H1 (cell line): ENCODE data around the gene TENT5A.

Experiments used
- BRCA1 ChIP-seq: IDR thresholded peaks from 2 replicates; pipeline ENCODE4 v1.6.1; 2012; ENCODE audit warnings: low read depth, low read length, improper control_type of control experiment
- CHD2 ChIP-seq: IDR thresholded peaks from 2 replicates; pipeline ENCODE4 v1.6.1; 2012; ENCODE audit warnings: low read length, improper control_type of control experiment
- CTCF ChIP-seq, 3 experiments: IDR thresholded peaks; 1 replicate in 2 of 3; 2 replicates in 1 of 3; pipeline versions ENCODE4 v1.5.1 to v1.6.1; 2011; ENCODE audit warnings: low read length in 3 of 3, mild to moderate bottlenecking in 3 of 3, inconsistent platforms in 2 of 3, low read depth in 1 of 3, moderate library complexity in 1 of 3; ENCODE audit not compliant: insufficient read depth in 1 of 3; ENCODE audit errors: control extremely low read depth in 1 of 3
- EZH2 ChIP-seq: fragments of 200-600 bp; sonication (generic); IDR thresholded peaks from 2 replicates; pipeline ENCODE4 v1.7.1; 2012; ENCODE audit warnings: low read depth, mild to moderate bottlenecking, moderate library complexity, low read length, inconsistent platforms; ENCODE audit not compliant: severe bottlenecking
- GABPA ChIP-seq: IDR thresholded peaks from 2 replicates; pipeline ENCODE4 v1.6.1; 2011; ENCODE audit warnings: mild to moderate bottlenecking, low read length, moderate library complexity, borderline replicate concordance; ENCODE audit not compliant: insufficient read depth
- GTF2F1 ChIP-seq: IDR thresholded peaks from 2 replicates; pipeline ENCODE4 v1.6.1; 2012; ENCODE audit warnings: low read depth, low read length, improper control_type of control experiment, borderline replicate concordance
- HDAC2 ChIP-seq, 2 experiments: fragments of 300-600 bp in 1 of 2; sonication (generic) in 1 of 2; IDR thresholded peaks; 2 replicates each; pipeline ENCODE4 v1.6.1; 2011 to 2012; ENCODE audit warnings: low read depth in 2 of 2, low read length in 2 of 2, mild to moderate bottlenecking in 2 of 2, moderate library complexity in 2 of 2, borderline replicate concordance in 1 of 2, inconsistent platforms in 1 of 2
- JUND ChIP-seq: IDR thresholded peaks from 2 replicates; pipeline ENCODE4 v1.6.1; 2011; ENCODE audit warnings: mild to moderate bottlenecking, improper control_type of control experiment, low read length
- POLR2A ChIP-seq, 2 experiments: IDR thresholded peaks; 1 replicate in 1 of 2; 2 replicates in 1 of 2; pipeline ENCODE4 v1.6.1; 2011; ENCODE audit warnings: low read depth in 2 of 2, low read length in 2 of 2, mild to moderate bottlenecking in 2 of 2; ENCODE audit errors: control extremely low read depth in 1 of 2
- SP1 ChIP-seq: IDR thresholded peaks from 2 replicates; pipeline ENCODE4 v1.6.1; 2011; ENCODE audit warnings: low read depth, low read length
- TAF1 ChIP-seq: IDR thresholded peaks from 2 replicates; pipeline ENCODE4 v1.6.1; 2011; ENCODE audit warnings: mild to moderate bottlenecking, low read depth, low read length

- no peak for TF ChIP-seq HDAC2 (IDR thresholded peaks at IDR 0.05; ENCODE audit: borderline replicate concordance in 1 of 2, low read depth in 2 of 2, low read length in 2 of 2)
- TF ChIP-seq JUND, result no peak
- TF ChIP-seq CTCF (IDR thresholded peaks at IDR 0.05; ENCODE audit: control extremely low read depth in 1 of 3, insufficient read depth in 1 of 3, low read depth in 1 of 3, low read length in 3 of 3), result no peak
- no peak for TF ChIP-seq CHD2
- TF ChIP-seq BRCA1, result no peak
- no peak for TF ChIP-seq GABPA
- no peak for TF ChIP-seq EZH2
- TF ChIP-seq TAF1, result no peak
- no peak for TF ChIP-seq POLR2A (IDR thresholded peaks at IDR 0.05; ENCODE audit: control extremely low read depth in 1 of 2, low read depth in 2 of 2, low read length in 2 of 2)
- no peak for TF ChIP-seq SP1
- no peak for TF ChIP-seq GTF2F1
These were observed 32.1 kb downstream of the TENT5A start for GRCh38 chr6:81720427-81720826.
